IPS-18c (cell line): ENCODE measurements around the gene PRM2.

Source experiments
- H3K4me3 ChIP-seq: 2 replicates; pipeline ENCODE4 v1.7.0; 2013; ENCODE audit warnings: low read depth, mild to moderate bottlenecking, low read length, moderate library complexity; ENCODE audit not compliant: insufficient read depth
- H3K9me3 ChIP-seq: one replicate; pipeline ENCODE4 v1.6.1; 2013; ENCODE audit warnings: mild to moderate bottlenecking, low read length, moderate library complexity; ENCODE audit not compliant: control insufficient read depth, insufficient read depth

The PRM2 gene, protein sequence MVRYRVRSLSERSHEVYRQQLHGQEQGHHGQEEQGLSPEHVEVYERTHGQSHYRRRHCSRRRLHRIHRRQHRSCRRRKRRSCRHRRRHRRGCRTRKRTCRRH

DNA sequence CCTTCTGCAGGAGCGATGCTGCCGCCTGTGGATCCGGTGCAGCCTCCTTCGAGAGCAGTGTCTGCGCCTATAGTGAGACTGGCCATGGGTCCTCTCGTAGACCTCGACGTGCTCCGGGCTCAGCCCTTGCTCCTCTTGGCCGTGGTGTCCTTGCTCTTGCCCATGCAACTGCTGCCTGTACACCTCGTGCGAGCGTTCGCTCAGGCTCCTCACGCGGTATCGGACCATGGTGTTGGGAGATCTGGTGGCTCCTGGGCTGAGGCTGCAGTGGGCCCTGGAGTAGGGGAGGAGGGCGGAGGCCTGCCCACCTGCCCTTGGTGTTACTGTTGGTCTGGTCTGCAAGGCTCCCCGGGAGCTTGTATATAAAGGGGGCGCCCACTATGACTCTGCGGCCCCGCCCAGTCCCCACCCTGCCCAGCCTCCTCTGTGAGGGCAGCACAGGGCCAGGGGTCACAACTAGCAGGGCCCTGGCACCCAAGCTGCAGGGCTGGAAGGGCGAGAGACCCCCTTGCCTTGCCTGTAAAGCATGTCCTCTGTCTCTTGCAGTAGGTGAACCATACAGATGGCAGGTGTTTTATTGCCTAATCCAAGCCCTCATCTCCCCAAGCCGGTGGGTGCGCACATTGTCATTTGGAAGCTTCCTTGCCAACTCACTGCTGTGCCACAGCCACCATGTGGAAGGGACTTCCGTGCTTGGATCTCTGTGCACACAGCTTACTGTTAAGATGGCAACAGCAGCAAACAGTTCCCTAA, at the start of gene PRM2:
PRM2 (minus strand) TSS at position 338 of the 753 bp plus-strand sequence; CDS start at position 228, 110 bp downstream.
- H3K4me3 ChIP-seq, result no peak within 1 kb of the TSS
- peaks cover 2% of the 10 kb centered on the region for H3K9me3 ChIP-seq

DNA sequence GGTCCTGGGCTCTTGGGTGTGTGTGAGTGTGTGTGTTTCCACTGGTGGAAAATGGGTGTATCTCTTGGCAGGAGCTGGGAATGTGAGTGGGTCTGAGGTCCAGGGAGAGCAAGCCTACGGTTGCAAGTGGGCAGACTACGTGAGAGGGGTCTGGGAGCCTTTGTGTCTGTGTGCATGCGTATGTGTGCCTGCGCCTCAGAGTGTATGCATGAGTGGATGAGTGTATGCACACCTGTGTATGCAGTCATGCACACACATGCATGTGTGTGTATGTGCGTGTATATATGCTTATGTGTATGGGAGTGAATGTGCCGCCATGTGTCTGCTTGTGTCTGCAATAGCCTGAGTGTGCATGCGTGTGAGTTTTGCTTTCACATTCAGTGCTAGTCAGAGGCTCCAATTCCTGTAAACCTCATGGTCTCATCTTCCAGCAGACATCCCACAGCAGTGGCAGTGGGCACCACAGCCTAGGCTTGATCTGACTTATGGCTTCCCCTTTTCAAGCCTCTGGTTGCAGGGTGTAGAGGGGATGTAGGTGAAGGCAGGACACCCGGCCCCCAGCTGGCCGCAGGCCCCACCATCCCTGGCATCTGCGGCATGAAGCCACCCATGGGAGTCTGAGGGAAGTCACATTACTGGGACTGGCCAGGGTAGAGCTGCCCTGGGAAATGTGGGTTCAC, 49.3 kb upstream of the PRM2 start:
- H3K4me3 ChIP-seq, result no peak overlapping the region
- H3K9me3 ChIP-seq, result no peaks in the 10 kb centered on the region

DNA sequence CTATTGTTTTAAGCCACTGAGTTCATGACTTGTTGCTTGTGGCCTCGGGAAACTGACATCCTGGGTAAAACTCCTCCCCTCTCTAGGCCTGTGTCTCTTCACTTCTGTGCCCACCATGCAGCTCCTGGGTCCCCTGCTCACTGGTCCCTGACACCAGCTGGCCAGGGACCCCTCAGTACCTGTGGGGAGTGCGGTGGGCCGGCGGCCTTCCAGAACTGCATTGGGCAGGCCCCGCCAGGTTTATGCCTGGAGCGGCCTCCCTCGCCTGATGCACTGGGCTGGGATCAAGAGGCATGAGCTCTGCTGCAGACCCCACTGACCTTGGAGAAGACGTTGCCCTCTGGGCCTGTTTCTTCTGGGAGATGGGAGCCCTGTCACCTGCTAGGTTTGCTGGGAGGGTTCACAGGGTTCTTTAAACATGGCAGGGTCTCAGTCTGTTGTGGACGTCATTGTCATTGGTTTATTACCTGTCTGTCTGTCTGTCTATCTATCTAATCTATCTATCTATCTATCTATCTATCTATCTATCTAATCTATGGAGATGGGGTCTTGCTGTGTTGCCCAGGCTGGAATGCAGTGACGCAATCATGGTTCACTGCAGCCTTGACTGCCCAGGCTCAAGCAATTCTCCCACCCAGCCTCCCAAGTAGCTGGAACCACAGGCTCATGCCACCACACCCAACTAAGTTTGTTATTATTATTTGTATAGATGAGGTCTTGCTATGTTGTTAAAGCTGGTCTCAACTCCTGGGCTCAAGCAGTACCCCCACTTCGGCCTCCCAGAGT, 47.5 kb upstream of the PRM2 start:
- H3K4me3 ChIP-seq, result no peak overlapping the region
- H3K9me3 ChIP-seq, result no peaks in the 10 kb centered on the region

DNA sequence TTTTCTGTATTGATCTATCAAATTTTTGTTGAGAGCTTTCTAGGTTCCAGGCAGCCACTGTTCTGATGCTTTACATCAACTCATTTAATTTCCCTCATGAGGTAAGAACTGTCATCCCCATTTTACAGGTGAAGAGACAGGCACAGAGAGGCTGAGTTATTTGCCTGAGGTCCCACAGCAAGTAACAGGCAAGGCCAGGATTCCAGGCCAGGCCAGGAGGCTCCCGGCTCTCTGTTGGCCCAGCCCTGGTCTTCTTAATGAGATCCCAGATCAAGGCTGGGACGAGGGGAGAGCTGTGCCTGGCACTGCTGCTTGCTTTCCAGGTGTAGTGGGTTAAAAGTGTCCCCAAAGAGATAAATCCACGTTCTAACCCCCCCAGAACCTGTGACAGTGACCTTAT, 46.5 kb upstream of the PRM2 start:
- Histone ChIP-seq H3K9me3 (no peaks in the 10 kb centered on the region), H3K4me3 (no peak overlapping the region)

DNA sequence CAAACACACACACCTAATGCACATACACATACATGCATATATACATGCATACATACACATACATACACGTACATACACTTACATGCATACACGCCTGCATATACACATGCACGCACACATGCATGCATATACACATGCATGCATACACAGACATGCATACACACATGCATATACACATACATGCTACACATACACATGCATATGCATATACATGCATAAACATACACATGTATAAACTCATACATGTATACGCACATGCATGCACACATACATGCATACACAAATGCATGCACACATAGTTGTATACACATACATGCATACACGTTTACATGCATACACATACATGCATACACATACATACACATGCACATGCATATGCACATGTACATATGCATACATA, 45.4 kb upstream of the PRM2 start:
- Histone ChIP-seq H3K4me3 (no peak overlapping the region), H3K9me3 (no peaks in the 10 kb centered on the region)

DNA sequence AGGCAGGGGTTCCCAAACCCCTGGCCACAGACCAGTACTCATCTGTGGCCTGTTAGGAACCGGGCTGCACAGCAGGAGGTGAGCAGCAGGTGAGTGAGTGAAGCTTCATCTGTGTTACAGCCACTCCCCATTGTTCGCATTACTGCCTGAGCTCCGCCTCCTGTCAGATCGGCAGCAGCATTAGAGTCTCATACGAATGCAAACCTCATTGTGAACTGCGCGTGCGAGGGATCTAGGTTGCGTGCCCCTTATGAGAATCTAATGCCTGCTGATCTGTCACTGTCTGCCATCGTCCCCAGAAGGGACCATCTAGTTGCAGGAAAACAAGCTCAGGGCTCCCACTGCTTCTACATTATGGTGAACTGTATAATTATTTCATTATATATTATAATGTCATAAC, 43.9 kb upstream of the PRM2 start:
- Histone ChIP-seq H3K4me3 (no peak overlapping the region), H3K9me3 (no peaks in the 10 kb centered on the region)

DNA sequence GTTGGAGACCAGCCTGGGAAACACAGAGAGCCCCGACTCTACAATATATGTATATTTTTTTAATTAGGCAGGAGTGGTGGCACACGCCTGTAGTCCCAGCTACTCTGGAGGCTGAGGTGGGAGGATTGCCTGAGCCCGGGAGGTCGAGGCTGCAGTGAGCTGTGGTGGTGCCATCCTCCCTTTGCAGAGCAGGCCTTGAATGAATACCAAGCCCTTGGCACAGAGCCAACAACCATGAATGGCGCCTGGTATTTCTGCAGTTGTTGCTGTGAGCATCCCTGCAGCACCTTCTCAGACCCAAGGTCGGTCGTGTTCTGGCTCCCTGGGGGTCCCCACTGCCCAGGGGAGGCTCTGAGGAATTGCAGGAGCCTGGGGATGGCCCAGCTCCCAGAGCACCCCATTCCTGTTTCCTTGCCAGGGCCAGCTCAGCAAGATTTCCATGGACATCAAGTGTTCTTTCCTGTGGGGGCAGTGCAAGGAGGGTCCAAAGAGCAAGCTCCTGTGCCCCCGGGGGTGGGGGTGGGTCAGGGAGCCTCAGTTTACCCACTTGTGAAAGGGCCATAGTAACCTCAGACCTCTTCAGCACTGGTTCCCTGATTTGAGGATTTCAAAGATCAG, 43.4 kb upstream of the PRM2 start:
- no peak overlapping the region for H3K4me3 ChIP-seq
- no peaks in the 10 kb centered on the region for H3K9me3 ChIP-seq

DNA sequence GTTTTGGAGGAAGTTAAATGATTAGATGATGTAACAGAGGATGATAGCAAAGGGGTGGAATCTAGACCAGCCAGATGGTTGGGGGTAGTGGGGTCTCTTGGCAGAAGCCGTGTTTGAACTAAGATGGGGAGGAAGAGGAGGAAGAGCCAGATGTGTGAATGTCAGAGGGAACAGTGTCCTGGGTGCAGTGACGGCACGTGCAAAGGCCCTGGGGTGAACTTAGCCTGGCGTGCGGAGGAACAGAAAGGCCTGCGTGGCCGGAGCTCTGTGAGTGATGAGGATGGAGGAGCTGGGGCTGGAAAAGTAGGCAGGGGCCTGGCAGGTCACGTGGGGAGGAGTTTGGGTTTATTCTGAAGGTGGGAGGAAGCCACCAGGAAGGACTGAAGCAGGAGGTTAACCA, 42.5 kb upstream of the PRM2 start:
- Histone ChIP-seq H3K4me3 (no peak overlapping the region), H3K9me3 (no peaks in the 10 kb centered on the region)

DNA sequence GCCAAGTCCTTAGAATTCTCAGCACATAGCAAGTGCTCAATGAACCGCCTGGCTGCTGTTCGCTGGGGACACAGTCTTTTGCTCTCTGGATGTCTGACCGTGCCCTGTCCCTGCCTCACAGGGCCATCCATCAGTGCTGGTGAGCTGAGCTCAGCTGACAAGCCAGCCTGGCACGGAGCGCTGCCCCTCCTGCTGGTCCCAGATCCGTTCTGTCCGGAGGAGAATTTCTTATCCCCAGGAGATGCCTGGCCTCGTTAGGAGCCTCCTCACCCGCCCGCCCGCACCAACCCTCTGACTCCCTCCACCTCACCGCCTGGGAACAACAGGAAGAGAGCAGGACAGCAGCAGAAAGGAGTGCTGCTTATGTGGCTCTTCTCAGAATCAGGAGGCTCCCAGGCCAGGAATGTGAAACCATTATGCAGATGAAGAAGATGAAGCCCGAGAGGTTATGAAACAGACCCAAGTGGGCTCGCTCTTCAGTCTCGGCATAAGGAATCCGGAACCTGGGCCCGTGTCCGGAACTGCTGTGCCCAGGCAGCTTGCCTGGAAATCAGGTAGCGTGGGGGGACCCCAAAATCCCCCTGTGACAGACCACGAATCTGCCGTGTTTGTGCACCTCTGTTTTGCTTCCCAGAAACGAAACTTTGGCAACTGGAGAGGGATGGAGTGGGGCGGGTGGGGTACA, 40.2 kb upstream of the PRM2 start:
- no peak overlapping the region for H3K4me3 ChIP-seq
- H3K9me3 ChIP-seq, result no peaks in the 10 kb centered on the region

DNA sequence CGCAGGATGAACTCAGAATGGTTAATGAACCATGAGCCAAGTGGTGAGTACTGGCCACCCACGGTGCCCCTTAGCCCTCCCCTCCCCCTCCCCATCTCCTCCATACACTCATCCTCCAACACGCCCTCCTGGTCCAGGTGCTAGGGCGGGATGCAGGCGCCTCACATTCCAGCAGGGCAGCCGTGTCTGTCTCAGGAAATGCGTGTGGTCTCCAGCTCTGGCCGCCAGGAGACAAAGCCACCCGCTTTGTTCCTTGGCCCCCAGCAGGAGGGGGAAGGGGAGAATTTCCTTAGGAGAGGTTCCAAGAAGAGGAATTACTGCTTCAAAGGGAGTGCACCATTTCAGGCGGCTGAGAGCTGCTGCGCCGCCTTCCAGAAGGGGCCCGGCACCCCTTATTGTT, 39.2 kb upstream of the PRM2 start:
- Histone ChIP-seq H3K9me3 (no peaks in the 10 kb centered on the region), H3K4me3 (peak overlapping the region; percentile 22; the same call in 1 of the 2 replicates)

DNA sequence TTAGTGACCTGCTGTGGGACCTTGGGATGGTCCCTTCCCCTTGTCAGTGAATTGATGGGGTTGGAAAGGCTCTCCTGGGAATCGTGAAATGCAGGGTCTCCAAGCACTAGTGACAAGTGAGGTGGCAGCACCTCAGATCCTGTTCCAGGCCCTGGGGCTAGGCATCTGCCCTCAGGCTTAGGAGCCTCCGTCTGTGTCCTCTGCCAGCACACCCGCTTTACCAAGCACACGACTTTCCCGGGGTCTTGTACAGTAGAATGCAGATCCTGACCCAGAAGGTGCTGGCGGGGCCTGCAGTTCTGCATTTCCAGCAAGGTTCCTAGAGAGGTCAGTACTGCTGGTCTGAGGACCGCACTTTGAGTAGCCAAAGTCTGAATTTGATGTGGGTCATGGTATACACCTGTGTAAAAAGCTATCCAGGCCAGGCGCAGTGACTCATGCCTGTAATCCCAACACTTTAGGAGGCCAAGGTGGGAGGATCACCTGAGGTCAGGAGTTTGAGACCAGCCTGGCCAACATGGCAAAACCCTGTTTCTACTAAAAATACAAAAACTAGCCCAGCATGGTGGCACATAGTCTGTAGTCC, 38.1 kb upstream of the PRM2 start:
- Histone ChIP-seq H3K4me3 (peak overlapping the region; percentile 3; the same call in 1 of the 2 replicates), H3K9me3 (no peaks in the 10 kb centered on the region)

DNA sequence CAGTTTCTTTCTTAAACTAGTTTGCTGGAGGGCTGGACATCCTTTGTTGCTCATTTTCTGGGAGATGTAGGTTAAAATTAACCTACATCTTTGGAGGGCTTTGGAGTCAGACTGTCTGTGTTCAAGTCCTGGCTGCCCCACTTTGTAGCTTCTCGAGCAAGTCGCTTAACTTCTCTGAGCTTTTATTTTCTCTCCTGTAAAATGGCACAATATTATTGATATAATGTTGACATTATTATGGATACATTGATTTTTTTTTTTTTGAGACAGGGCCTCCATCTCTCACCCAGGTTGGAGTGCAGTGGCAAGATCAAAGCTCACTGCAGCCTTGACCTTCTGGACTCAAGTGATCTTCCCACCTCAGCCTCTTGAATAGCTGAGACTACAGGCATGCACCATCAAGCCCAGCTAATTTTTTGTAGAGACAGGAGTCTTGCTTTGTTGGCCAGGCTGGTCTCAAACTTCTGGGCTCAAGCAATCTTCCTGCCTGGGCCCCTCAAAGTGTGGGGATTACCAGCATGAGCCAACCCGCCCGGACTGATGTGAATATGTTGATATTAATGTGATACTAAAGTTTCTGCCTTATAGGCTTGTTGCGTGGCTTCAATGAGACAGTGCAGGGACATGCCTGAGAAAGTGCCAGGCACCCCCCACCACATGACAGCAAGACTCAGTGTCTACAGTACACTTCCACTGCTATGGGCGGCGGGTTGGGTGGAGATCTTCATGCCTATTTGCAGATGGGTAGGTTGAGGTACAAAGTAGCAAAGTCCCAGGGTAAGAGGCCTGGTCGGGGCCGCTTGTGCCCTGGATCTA, 37.4 kb upstream of the PRM2 start:
- H3K4me3 ChIP-seq, result no peak overlapping the region; the same call in 1 of the 2 replicates
- no peaks in the 10 kb centered on the region for H3K9me3 ChIP-seq

DNA sequence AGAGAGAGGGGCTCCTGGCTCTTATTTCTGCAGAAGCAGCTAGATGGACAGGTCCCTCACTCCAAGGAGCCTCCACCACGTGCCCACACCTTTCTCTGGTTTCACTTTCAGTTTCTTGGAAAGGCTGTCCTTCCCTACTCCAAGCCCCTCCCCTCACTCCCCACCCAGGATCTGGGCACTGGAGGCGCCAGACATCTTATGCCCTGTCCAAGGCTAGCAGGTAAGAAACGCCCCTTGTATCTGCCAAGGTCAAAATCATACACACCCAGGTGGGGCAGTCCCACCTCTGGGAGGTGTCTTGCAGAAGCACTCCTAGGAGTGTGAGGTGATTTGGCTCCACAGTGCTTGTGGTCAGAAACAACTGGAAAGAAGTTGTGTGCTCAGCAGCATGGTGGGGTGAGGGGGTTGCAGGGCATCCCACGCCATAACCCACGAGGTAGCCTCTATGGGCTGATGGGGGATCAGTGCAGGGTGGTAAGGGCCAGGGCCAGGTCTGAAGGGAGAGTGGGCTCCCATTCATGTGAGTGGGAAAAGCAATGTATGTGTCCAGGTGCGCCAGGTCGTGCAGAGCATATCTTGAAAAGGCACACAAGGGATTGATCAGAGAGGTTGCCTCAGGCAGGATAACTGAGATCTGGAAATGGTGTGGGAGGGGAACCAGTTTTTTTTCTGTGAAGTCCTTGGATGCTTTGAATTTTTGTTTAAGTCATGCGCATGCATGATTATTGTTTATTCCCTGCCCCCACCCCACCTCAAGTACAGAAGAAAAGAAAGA, 36.6 kb upstream of the PRM2 start:
- no peaks in the 10 kb centered on the region for H3K9me3 ChIP-seq
- no peak overlapping the region; the same call in 1 of the 2 replicates for H3K4me3 ChIP-seq

DNA sequence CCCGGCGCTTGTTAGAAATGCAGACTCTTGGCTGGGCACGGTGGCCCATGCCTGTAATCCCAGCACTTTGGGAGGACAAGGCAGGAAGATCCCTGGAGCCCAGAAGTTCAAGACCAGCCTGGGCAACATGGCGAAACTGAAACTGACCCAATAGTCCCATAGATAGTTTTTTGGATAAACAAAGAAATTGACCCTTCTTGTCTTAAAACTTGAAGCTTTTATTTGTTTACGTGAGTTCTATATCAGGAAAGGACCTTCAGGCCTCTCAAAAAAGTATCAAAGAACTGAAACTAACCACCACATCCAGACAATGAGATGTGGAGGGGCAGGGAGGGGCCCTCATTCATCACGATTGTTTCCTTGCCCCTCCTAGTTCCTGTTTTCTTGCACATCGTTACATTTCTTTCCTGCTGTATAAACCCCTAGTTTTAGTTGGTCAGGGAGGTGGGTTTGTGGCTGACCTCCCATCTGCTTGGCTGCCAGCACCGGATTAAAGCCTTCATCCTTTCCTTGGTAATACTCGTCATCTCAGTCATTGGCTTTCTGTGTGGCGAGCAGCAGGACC, 34.8 kb upstream of the PRM2 start:
- H3K9me3 ChIP-seq, result no peaks in the 10 kb centered on the region
- no peak overlapping the region for H3K4me3 ChIP-seq

DNA sequence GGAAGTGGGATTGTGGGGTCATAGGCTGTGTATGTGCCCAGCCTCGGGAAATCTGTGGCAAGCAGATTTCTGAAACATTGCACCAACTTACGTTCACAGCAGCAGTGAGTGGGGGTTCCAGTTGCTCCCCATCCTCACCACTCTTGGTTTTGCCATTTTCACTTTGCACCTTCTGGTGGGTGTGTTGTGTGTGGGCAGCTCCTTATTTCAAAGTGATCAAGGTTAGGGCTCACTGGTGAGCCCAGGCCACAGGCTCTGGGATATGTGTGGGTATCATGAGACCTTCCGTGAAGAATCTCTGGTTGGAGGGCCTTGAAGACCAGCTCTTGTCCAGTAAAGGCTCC, 34.3 kb upstream of the PRM2 start:
- no peak overlapping the region for H3K4me3 ChIP-seq

More for the DNA sequence above, 34.3 kb upstream of the PRM2 start:
- no peaks in the 10 kb centered on the region for H3K9me3 ChIP-seq
